Kidney (tissue), 14 donors: ENCODE results near the gene VWA3A. TPM values are rescaled to one million over a fixed set of nuclear protein-coding genes. Genes with fewer than 3 reads are reported as not detected.

Experiments used
- DNase-seq, 5 donors: peaks; one replicate each; pipeline ENCODE4 v3.0.0-alpha.2; 2013 to 2020
- FAIRE-seq: peaks from 2 replicates; lab custom pipeline; 2012; peaks lifted over from hg19 to GRCh38; lab: Jason Lieb, UNC
- H3K27ac ChIP-seq, 2 donors: one replicate each; pipeline ENCODE4 v1.7.0; 2013; ENCODE audit warnings: low read depth in 2 of 2, low read length in 2 of 2, inconsistent platforms in 1 of 2
- H3K27me3 ChIP-seq: one replicate; pipeline ENCODE4 v1.7.1; 2013; ENCODE audit warnings: low read length, inconsistent platforms; ENCODE audit not compliant: control insufficient read depth, insufficient read depth
- H3K36me3 ChIP-seq, 3 donors: one replicate each; pipeline versions ENCODE4 v1.7.0 to v1.7.1; 2013; ENCODE audit warnings: low read length in 3 of 3, control low read depth in 1 of 3, inconsistent platforms in 1 of 3; ENCODE audit not compliant: insufficient read depth in 3 of 3, control insufficient read depth in 2 of 3
- H3K4me1 ChIP-seq, 3 donors: one replicate each; pipeline versions ENCODE4 v1.7.0 to v1.7.1; 2013; ENCODE audit warnings: low read length in 3 of 3, inconsistent platforms in 1 of 3, low read depth in 1 of 3; ENCODE audit not compliant: control insufficient read depth in 2 of 3, insufficient read depth in 2 of 3
- H3K4me3 ChIP-seq, 3 donors: one replicate each; pipeline versions ENCODE4 v1.7.0 to v1.8.1; 2013; ENCODE audit warnings: low read length in 3 of 3, control low read depth in 1 of 3, inconsistent platforms in 1 of 3
- H3K9ac ChIP-seq, 3 donors: one replicate each; pipeline versions ENCODE4 v1.7.0 to v1.7.1; 2013; ENCODE audit warnings: low read length in 3 of 3, control low read depth in 1 of 3, inconsistent platforms in 1 of 3
- H3K9me3 ChIP-seq, 3 donors: one replicate each; pipeline versions ENCODE4 v1.7.0 to v1.7.1; 2013; ENCODE audit warnings: low read length in 3 of 3, control low read depth in 1 of 3, inconsistent platforms in 1 of 3; ENCODE audit not compliant: control insufficient read depth in 2 of 3, insufficient read depth in 1 of 3
- intact Hi-C: fragments of 100-400 bp; cut with DNase I; formaldehyde crosslinking; loops from one replicate; pipeline ENCODE4 v1.11.1; 2022
- polyA plus RNA-seq: library from polyadenylated mRNA; stranded (reverse); fragments of 350-450 nt; fragmentation: Illumina TruSeq; extraction: RNeasy Lipid Tissue Mini Kit (QIAGEN cat#74804); gene quantifications from one replicate; pipeline ENCODE4 v1.2.3, GENCODE V29; 2014; ENCODE audit warnings: low read depth, low replicate concordance; ENCODE audit not compliant: insufficient read depth
- total RNA-seq: library from RNA; stranded (reverse); fragmentation: NEBNext Ultra II Directional; extraction: Animal tissue kit (Norgen Biotek cat#: 25700); gene quantifications from one replicate; pipeline ENCODE4 v1.2.1, GENCODE V29; 2021
- TF ChIP-seq, protein P1 (sequence below): IDR thresholded peaks from 3 replicates; pipeline ENCODE4 v1.5.1; 2012; ENCODE audit warnings: mild to moderate bottlenecking, moderate library complexity, borderline replicate concordance; ENCODE audit not compliant: insufficient read depth; ENCODE audit errors: extremely low read depth
- donor health status: control.
- donor health status: control.
- donor health status: control.
- donor health status: control.
- donor health status: control.
- donor health status: DM: yes; HTN: yes; CAD: no.
- donor health status: Normal renal cell carcinoma (clear cell type).

VWA3A gene
- total and polyA plus RNA-seq, 2 donors from 2014 or later, result 0.13 to 0.76 TPM

- H3K27me3 ChIP-seq, result no peaks in the 10 kb centered on the region
- H3K4me3 ChIP-seq, result no peak overlapping the region
- FAIRE-seq (no peak), DNase-seq (no peak)
- H3K4me1 ChIP-seq, result peaks cover 0 to 4% (median 3%) of the 10 kb centered on the region in 3 donors
- no peaks in the 10 kb centered on the region for H3K9me3 ChIP-seq
- no peak overlapping the region for H3K27ac ChIP-seq
- no peak overlapping the region for H3K9ac ChIP-seq
- no peaks in the 10 kb centered on the region for H3K36me3 ChIP-seq
- TF ChIP-seq, protein P1, sequence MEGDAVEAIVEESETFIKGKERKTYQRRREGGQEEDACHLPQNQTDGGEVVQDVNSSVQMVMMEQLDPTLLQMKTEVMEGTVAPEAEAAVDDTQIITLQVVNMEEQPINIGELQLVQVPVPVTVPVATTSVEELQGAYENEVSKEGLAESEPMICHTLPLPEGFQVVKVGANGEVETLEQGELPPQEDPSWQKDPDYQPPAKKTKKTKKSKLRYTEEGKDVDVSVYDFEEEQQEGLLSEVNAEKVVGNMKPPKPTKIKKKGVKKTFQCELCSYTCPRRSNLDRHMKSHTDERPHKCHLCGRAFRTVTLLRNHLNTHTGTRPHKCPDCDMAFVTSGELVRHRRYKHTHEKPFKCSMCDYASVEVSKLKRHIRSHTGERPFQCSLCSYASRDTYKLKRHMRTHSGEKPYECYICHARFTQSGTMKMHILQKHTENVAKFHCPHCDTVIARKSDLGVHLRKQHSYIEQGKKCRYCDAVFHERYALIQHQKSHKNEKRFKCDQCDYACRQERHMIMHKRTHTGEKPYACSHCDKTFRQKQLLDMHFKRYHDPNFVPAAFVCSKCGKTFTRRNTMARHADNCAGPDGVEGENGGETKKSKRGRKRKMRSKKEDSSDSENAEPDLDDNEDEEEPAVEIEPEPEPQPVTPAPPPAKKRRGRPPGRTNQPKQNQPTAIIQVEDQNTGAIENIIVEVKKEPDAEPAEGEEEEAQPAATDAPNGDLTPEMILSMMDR, result no peak
- intact Hi-C loops, result no loop called here
Measured at GRCh38 chr16:22204091-22204655, 111.8 kb downstream of the VWA3A start.

DNA sequence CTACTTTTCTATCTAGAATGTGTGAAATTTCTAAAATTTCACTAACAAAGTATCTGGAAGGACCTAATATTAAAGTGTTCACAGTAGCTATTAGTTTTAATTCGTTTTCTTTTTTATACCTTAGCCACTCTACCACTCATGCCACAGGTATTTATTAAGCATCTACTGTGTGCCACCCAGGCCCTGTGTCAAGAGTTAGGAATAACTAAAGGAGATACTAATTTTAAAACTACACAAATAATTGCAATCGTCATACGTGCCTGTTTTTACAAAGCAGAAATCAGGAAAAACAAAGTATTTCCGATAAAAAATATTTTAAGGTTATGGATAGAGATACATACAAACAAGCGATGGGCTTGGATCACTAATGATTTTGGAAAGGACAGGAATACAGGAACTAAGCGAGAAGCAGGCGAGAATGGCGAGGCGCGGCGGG is 113.3 kb downstream of the VWA3A start:
- H3K36me3 ChIP-seq, result no peaks in the 10 kb centered on the region
- H3K9me3 ChIP-seq, result no peaks in the 10 kb centered on the region
- intact Hi-C loops, result no loop called here
- no peak for DNase-seq
- H3K4me1 ChIP-seq, result peaks cover 0 to 4% (median 3%) of the 10 kb centered on the region in 3 donors
- peak overlapping the region; percentile 77 to 89 for H3K27ac ChIP-seq
- TF ChIP-seq, protein P1, result no peak
- H3K27me3 ChIP-seq, result no peaks in the 10 kb centered on the region
- H3K9ac ChIP-seq, result peak overlapping the region; percentile 37 to 57 (median 37)
- no peak for FAIRE-seq
- H3K4me3 ChIP-seq, result peak overlapping the region; percentile 48 to 65 (median 61)

DNA sequence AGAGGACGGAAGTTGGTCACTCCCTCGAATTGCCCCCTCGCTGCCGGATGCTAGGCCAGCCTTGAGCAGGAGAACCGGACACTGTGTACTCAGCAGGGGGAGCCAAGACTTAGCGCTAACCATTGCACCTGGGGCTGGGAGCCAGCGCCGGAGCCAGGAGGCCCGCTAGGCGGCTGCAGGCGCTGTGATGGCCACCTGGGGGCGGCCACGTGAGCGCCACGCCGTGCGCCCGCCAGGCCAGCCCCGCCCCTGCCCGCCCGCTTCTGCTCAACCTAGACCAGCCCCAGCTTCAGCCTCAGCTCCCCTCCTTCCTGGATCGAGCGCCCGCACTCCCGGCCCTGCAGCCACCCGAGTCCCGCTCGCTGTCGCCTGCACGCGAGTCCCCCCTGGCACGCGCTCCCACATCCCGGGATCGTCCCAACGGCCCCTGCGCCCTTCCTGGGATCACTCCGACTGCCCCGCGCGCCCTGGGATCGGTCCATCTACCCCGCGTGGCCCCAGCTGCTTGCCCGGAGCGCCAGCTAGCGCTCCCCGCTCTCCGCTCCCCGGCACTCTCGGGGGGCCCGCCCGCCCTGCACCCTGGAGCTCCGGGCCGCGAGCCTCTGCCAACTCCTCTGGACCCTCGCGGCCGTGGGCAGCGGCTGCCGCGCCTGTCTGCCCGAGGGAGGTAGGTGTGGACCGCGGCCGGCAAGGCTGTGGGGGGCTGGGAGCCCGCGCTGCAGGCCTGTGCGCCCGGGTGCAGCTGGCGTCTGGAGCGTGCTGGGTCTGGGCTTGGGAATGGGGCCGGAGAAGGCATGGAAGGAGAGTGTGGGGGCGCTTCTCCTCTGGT is 113.9 kb downstream of the VWA3A start, which contains the start of gene EEF2K:
Gene EEF2K (plus strand): TSS at position 266 of the 829 bp plus-strand sequence. CDS start 19,452 bp downstream, outside the sequence.
- no peaks in the 10 kb centered on the region for H3K36me3 ChIP-seq
- DNase-seq (peak; percentile 95 to 98 (median 97)), FAIRE-seq (no peak)
- H3K9ac ChIP-seq, result peak within 1 kb of the TSS; percentile 54 to 76 (median 57)
- H3K9me3 ChIP-seq, result no peaks in the 10 kb centered on the region
- peak within 1 kb of the TSS; percentile 77 to 89 for H3K27ac ChIP-seq
- peaks cover 0 to 4% (median 3%) of the 10 kb centered on the region in 3 donors for H3K4me1 ChIP-seq
- no peaks in the 10 kb centered on the region for H3K27me3 ChIP-seq
- TF ChIP-seq, protein P1, result peak; percentile 82
- H3K4me3 ChIP-seq, result peak within 1 kb of the TSS; percentile 48 to 65 (median 65)
- intact Hi-C loops, result no loop called here

Other genes with a start within 250 kb of the VWA3A start
- 188 TPM for gene NPIPB4, start 234.8 kb upstream of the VWA3A start, total RNA-seq
- 6.0 TPM for gene NPIPB4, start 234.8 kb upstream of the VWA3A start, polyA plus RNA-seq
- 199 TPM for gene UQCRC2, start 139.2 kb upstream of the VWA3A start, total RNA-seq
- 314 TPM for gene UQCRC2, start 139.2 kb upstream of the VWA3A start, polyA plus RNA-seq
- not detected for gene PDZD9, start 91.4 kb upstream of the VWA3A start, total RNA-seq
- gene PDZD9, start 91.4 kb upstream of the VWA3A start, polyA plus RNA-seq, result not detected
- gene MOSMO, start 84.4 kb upstream of the VWA3A start, total RNA-seq, result 12.8 TPM
- 6.3 TPM for gene MOSMO, start 84.4 kb upstream of the VWA3A start, polyA plus RNA-seq
- gene SDR42E2, start 70.0 kb downstream of the VWA3A start, total RNA-seq, result not detected
- not detected for gene SDR42E2, start 70.0 kb downstream of the VWA3A start, polyA plus RNA-seq
- gene EEF2K, start 113.7 kb downstream of the VWA3A start, total RNA-seq, result 28.1 TPM
- gene EEF2K, start 113.7 kb downstream of the VWA3A start, polyA plus RNA-seq, result 2.8 TPM
- 41.4 TPM for gene POLR3E, start 204.9 kb downstream of the VWA3A start, total RNA-seq
- 21.3 TPM for gene POLR3E, start 204.9 kb downstream of the VWA3A start, polyA plus RNA-seq